ENCODE measurements around the gene SLC2A9. TPM values are rescaled to one million over a fixed set of nuclear protein-coding genes. Genes with fewer than 3 reads are reported as not detected.

SLC2A9 gene
- total RNA-seq, 2 experiments from 2014 or later = 0.39 to 0.76 TPM

GRCh38 chr4:10036807-10037342 lies 15.6 kb upstream of the SLC2A9 start:
- Mint-ChIP-seq H3K4me3 (no peak overlapping the region), H3K27me3 (no peaks in the 10 kb centered on the region), H3K27ac (no peak overlapping the region), H3K36me3 (ENCODE audit: low read depth) (peaks cover 10% of the 10 kb centered on the region), H3K9me3 (ENCODE audit: low read depth) (no peaks in the 10 kb centered on the region), H3K4me1 (peaks cover 2% of the 10 kb centered on the region)
- intact Hi-C loops (cut with DNase I, micrococcal nuclease) = no loop called here
- ChIA-PET POLR2A (no interaction called here), CTCF (no interaction called here)
- no peak for ATAC-seq
- DNase-seq = no peak

- H3K27me3 Mint-ChIP-seq = no peaks in the 10 kb centered on the region
- no peak overlapping the region for H3K4me3 Mint-ChIP-seq
- H3K9me3 Mint-ChIP-seq (ENCODE audit: low read depth) = no peaks in the 10 kb centered on the region
- POLR2A ChIA-PET = no interaction called here
- intact Hi-C loops (cut with DNase I, micrococcal nuclease) = no loop called here
- H3K36me3 Mint-ChIP-seq (ENCODE audit: low read depth) = peaks cover 4% of the 10 kb centered on the region
- CTCF ChIA-PET = interaction anchor here (0.5 to 1.8 kb wide), 2 partner anchors 20 to 222 kb away, joined by 3 to 6 read pairs; no protein-coding TSS in a partner anchor
- ATAC-seq = no peak
- peaks cover 2% of the 10 kb centered on the region for H3K4me1 Mint-ChIP-seq
- no peak for DNase-seq
- no peak overlapping the region for H3K27ac Mint-ChIP-seq
Observed at GRCh38 chr4:10035130-10035529, 13.8 kb upstream of the SLC2A9 start.

GRCh38 chr4:10034612-10035104 lies 13.4 kb upstream of the SLC2A9 start:
- Mint-ChIP-seq H3K4me1 (peaks cover 2% of the 10 kb centered on the region), H3K9me3 (ENCODE audit: low read depth) (no peaks in the 10 kb centered on the region), H3K27me3 (no peaks in the 10 kb centered on the region), H3K4me3 (no peak overlapping the region), H3K27ac (no peak overlapping the region), H3K36me3 (ENCODE audit: low read depth) (peaks cover 2% of the 10 kb centered on the region)
- CTCF ChIA-PET = interaction anchor here (1.8 kb wide), 1 partner anchor 19 kb away, joined by 6 read pairs; no protein-coding TSS in a partner anchor
- ATAC-seq = no peak
- DNase-seq = no peak
- intact Hi-C loops (cut with DNase I, micrococcal nuclease) = no loop called here
- POLR2A ChIA-PET = no interaction called here

- CTCF ChIA-PET = interaction anchor here (1.8 kb wide), 1 partner anchor 19 kb away, joined by 6 read pairs; no protein-coding TSS in a partner anchor
- Mint-ChIP-seq H3K9me3 (ENCODE audit: low read depth) (no peaks in the 10 kb centered on the region), H3K27me3 (no peaks in the 10 kb centered on the region)
Observed at GRCh38 chr4:10034136-10034535, 12.8 kb upstream of the SLC2A9 start.

GRCh38 chr4:10033191-10033881 lies 12.0 kb upstream of the SLC2A9 start:
- ChIA-PET CTCF (no interaction called here), POLR2A (no interaction called here)
- Mint-ChIP-seq H3K4me1 (peaks cover 2% of the 10 kb centered on the region), H3K27ac (no peak overlapping the region), H3K27me3 (no peaks in the 10 kb centered on the region), H3K36me3 (ENCODE audit: low read depth) (peaks cover 2% of the 10 kb centered on the region), H3K9me3 (ENCODE audit: low read depth) (no peaks in the 10 kb centered on the region), H3K4me3 (no peak overlapping the region)
- no peak for ATAC-seq
- intact Hi-C loops (cut with DNase I, micrococcal nuclease) = no loop called here
- no peak for DNase-seq

More at GRCh38 chr4:10034136-10034535, 12.8 kb upstream of the SLC2A9 start:
- no peak overlapping the region for H3K4me3 Mint-ChIP-seq
- intact Hi-C loops (cut with DNase I, micrococcal nuclease) = no loop called here
- ATAC-seq (no peak), DNase-seq (no peak)
- peaks cover 2% of the 10 kb centered on the region for H3K4me1 Mint-ChIP-seq
- peaks cover 2% of the 10 kb centered on the region for H3K36me3 Mint-ChIP-seq (ENCODE audit: low read depth)
- H3K27ac Mint-ChIP-seq = no peak overlapping the region
- POLR2A ChIA-PET = no interaction called here

- no peak overlapping the region for H3K4me3 Mint-ChIP-seq
- ATAC-seq = no peak
- ChIA-PET POLR2A (no interaction called here), CTCF (no interaction called here)
- H3K4me1 Mint-ChIP-seq = peaks cover 2% of the 10 kb centered on the region
- H3K36me3 Mint-ChIP-seq (ENCODE audit: low read depth) = peaks cover 2% of the 10 kb centered on the region
- intact Hi-C loops (cut with DNase I, micrococcal nuclease) = no loop called here
- no peaks in the 10 kb centered on the region for H3K9me3 Mint-ChIP-seq (ENCODE audit: low read depth)
- H3K27me3 Mint-ChIP-seq = no peaks in the 10 kb centered on the region
- H3K27ac Mint-ChIP-seq = no peak overlapping the region
- DNase-seq = no peak
Observed at GRCh38 chr4:10032625-10033024, 11.3 kb upstream of the SLC2A9 start.

GRCh38 chr4:10031668-10032590 lies 10.6 kb upstream of the SLC2A9 start:
- Mint-ChIP-seq H3K4me3 (no peak overlapping the region), H3K27ac (no peak overlapping the region)
- CTCF ChIA-PET = no interaction called here

GRCh38 chr4:10030972-10031667 lies 9.8 kb upstream of the SLC2A9 start:
- no peak for ATAC-seq
- Mint-ChIP-seq H3K4me3 (no peak overlapping the region), H3K9me3 (ENCODE audit: low read depth) (no peaks in the 10 kb centered on the region), H3K36me3 (ENCODE audit: low read depth) (no peaks in the 10 kb centered on the region), H3K27ac (no peak overlapping the region), H3K27me3 (peaks cover 2% of the 10 kb centered on the region), H3K4me1 (peaks cover 2% of the 10 kb centered on the region)
- ChIA-PET CTCF (interaction anchor here (0.6 kb wide), 1 partner anchor 136 kb away, joined by 3 read pairs; no protein-coding TSS in a partner anchor), POLR2A (no interaction called here)
- DNase-seq = no peak
- intact Hi-C loops (cut with DNase I, micrococcal nuclease) = no loop called here

More at GRCh38 chr4:10031668-10032590, 10.6 kb upstream of the SLC2A9 start:
- H3K4me1 Mint-ChIP-seq = peaks cover 2% of the 10 kb centered on the region
- DNase-seq = no peak
- H3K27me3 Mint-ChIP-seq = peaks cover 2% of the 10 kb centered on the region
- no peaks in the 10 kb centered on the region for H3K9me3 Mint-ChIP-seq (ENCODE audit: low read depth)
- intact Hi-C loops (cut with DNase I, micrococcal nuclease) = no loop called here
- no peak for ATAC-seq
- no peaks in the 10 kb centered on the region for H3K36me3 Mint-ChIP-seq (ENCODE audit: low read depth)
- POLR2A ChIA-PET = no interaction called here

GRCh38 chr4:10029403-10029802 lies 8.1 kb upstream of the SLC2A9 start:
- DNase-seq (no peak), ATAC-seq (no peak)
- Mint-ChIP-seq H3K4me1 (peaks cover 2% of the 10 kb centered on the region), H3K27ac (no peak overlapping the region), H3K9me3 (ENCODE audit: low read depth) (no peaks in the 10 kb centered on the region), H3K27me3 (peaks cover 2% of the 10 kb centered on the region), H3K4me3 (no peak overlapping the region), H3K36me3 (ENCODE audit: low read depth) (no peaks in the 10 kb centered on the region)
- CTCF ChIA-PET = no interaction called here
- POLR2A ChIA-PET = no interaction called here
- intact Hi-C loops (cut with DNase I, micrococcal nuclease) = no loop called here

- intact Hi-C loops (cut with DNase I, micrococcal nuclease) = no loop called here
- DNase-seq = no peak
- H3K27ac Mint-ChIP-seq = no peak overlapping the region
- no peaks in the 10 kb centered on the region for H3K36me3 Mint-ChIP-seq (ENCODE audit: low read depth)
- no peaks in the 10 kb centered on the region for H3K9me3 Mint-ChIP-seq (ENCODE audit: low read depth)
- no peak overlapping the region for H3K4me3 Mint-ChIP-seq
- POLR2A ChIA-PET = no interaction called here
- peaks cover 2% of the 10 kb centered on the region for H3K4me1 Mint-ChIP-seq
- H3K27me3 Mint-ChIP-seq = peaks cover 2% of the 10 kb centered on the region
- CTCF ChIA-PET = no interaction called here
- ATAC-seq = no peak
Observed at GRCh38 chr4:10028910-10029309, 7.6 kb upstream of the SLC2A9 start.

- ChIA-PET POLR2A (no interaction called here), CTCF (interaction anchor here (0.7 to 1.1 kb wide), 2 partner anchors 305 to 323 kb away, joined by 3 read pairs; no protein-coding TSS in a partner anchor)
- Mint-ChIP-seq H3K27ac (no peak overlapping the region), H3K36me3 (ENCODE audit: low read depth) (no peaks in the 10 kb centered on the region), H3K4me1 (no peaks in the 10 kb centered on the region), H3K27me3 (peaks cover 2% of the 10 kb centered on the region), H3K4me3 (no peak overlapping the region), H3K9me3 (ENCODE audit: low read depth) (no peaks in the 10 kb centered on the region)
- intact Hi-C loops (cut with DNase I, micrococcal nuclease) = no loop called here
- DNase-seq = no peak
- ATAC-seq = no peak
Observed at GRCh38 chr4:10026485-10026884, 5.2 kb upstream of the SLC2A9 start.

All from activated CD4-positive, alpha-beta T cell treated with anti-CD3 and anti-CD28 coated beads for 36 hours (primary cell).